GM08714 (cell line): ENCODE data around the gene AIMP1.

Source experiments
- H3K4me3 ChIP-seq: fragments of 200-500 bp; sonication (Bioruptor generic); 2 replicates; pipeline ENCODE4 v1.5.1; 2014; ENCODE audit warnings: mild to moderate bottlenecking, low read length, inconsistent platforms
- ZNF274 ChIP-seq: IDR thresholded peaks from 2 replicates; pipeline ENCODE4 v1.6.1; 2012; ENCODE audit warnings: mild to moderate bottlenecking, low read depth, low read length

Gene AIMP1

GRCh38 chr4:106355193-106355592 is 38.8 kb downstream of the AIMP1 start:
- TF ChIP-seq ZNF274: no peak
- no peak overlapping the region for H3K4me3 ChIP-seq

GRCh38 chr4:106358899-106359298 is 42.5 kb downstream of the AIMP1 start:
- no peak overlapping the region for H3K4me3 ChIP-seq
- TF ChIP-seq ZNF274: no peak

- no peak overlapping the region for H3K4me3 ChIP-seq
- TF ChIP-seq ZNF274: no peak
These were observed 45.9 kb downstream of the AIMP1 start for GRCh38 chr4:106362086-106362825.

- no peak overlapping the region for H3K4me3 ChIP-seq
- TF ChIP-seq ZNF274: no peak
These were observed 47.9 kb downstream of the AIMP1 start for GRCh38 chr4:106364282-106364681.

- H3K4me3 ChIP-seq: no peak overlapping the region
These were observed 49.3 kb downstream of the AIMP1 start for GRCh38 chr4:106365613-106366012.

GRCh38 chr4:106366026-106366425 is 49.7 kb downstream of the AIMP1 start:
- no peak overlapping the region for H3K4me3 ChIP-seq
- no peak for TF ChIP-seq ZNF274

More at GRCh38 chr4:106365613-106366012, 49.3 kb downstream of the AIMP1 start:
- TF ChIP-seq ZNF274: no peak

- H3K4me3 ChIP-seq: no peak overlapping the region
- TF ChIP-seq ZNF274: no peak
These were observed 50.7 kb downstream of the AIMP1 start for GRCh38 chr4:106367072-106367471.

GRCh38 chr4:106368678-106369077 is 52.3 kb downstream of the AIMP1 start, which contains the start of gene GIMD1:
TSS of gene GIMD1 (minus strand) at chr4:106368778. CDS start at chr4:106367435, 1,343 bp downstream.
- no peak within 1 kb of the TSS for H3K4me3 ChIP-seq
- TF ChIP-seq ZNF274: no peak

- no peak for TF ChIP-seq ZNF274
- no peak overlapping the region for H3K4me3 ChIP-seq
These were observed 53.2 kb downstream of the AIMP1 start for GRCh38 chr4:106369456-106370060.

GRCh38 chr4:106370214-106370613 is 53.9 kb downstream of the AIMP1 start:
- no peak overlapping the region for H3K4me3 ChIP-seq
- TF ChIP-seq ZNF274: no peak

- no peak overlapping the region for H3K4me3 ChIP-seq
- no peak for TF ChIP-seq ZNF274
These were observed 54.8 kb downstream of the AIMP1 start for GRCh38 chr4:106371161-106371560.

GRCh38 chr4:106373026-106373425 is 56.7 kb downstream of the AIMP1 start:
- H3K4me3 ChIP-seq: no peak overlapping the region
- no peak for TF ChIP-seq ZNF274

GRCh38 chr4:106380179-106380578 is 63.8 kb downstream of the AIMP1 start:
- TF ChIP-seq ZNF274: no peak

GRCh38 chr4:106384878-106385277 is 68.5 kb downstream of the AIMP1 start:
- TF ChIP-seq ZNF274: no peak
- no peak overlapping the region for H3K4me3 ChIP-seq

More at GRCh38 chr4:106380179-106380578, 63.8 kb downstream of the AIMP1 start:
- no peak overlapping the region for H3K4me3 ChIP-seq

- no peak overlapping the region for H3K4me3 ChIP-seq
- no peak for TF ChIP-seq ZNF274
These were observed 69.6 kb downstream of the AIMP1 start for GRCh38 chr4:106385853-106386393.
